GM19328 (cell line): ENCODE data around the gene HEPN1.

Experiments used
- ATAC-seq: cut with Tn5 transposase; IDR thresholded peaks from one replicate; pipeline ENCODE4 v1.9.1; 2021; ENCODE audit warnings: mild to moderate bottlenecking, moderate library complexity; ENCODE audit not compliant: unreplicated experiment

Gene HEPN1

DNA sequence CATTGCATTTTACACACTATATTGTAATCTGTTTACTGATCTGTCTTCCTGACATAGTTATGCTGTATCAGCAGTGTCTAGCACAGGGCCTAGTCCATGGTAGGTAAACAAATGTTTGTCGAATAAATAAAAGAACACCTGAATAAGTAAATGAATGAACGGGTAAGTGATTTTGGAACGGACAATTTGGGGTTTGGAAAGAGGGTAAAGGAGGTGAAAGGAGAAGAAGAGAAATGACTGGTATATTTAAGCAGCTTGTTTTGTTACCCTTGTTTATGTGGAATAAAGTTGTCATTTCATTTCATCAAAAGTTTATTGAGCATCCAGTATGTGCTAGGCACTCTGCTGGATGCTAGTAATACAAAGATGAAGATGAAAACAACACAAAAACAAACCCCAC lies at the start of gene HEPN1:
HEPN1 (plus strand) TSS at position 301 of the 400 bp plus-strand sequence.
- ATAC-seq, result no peak

DNA sequence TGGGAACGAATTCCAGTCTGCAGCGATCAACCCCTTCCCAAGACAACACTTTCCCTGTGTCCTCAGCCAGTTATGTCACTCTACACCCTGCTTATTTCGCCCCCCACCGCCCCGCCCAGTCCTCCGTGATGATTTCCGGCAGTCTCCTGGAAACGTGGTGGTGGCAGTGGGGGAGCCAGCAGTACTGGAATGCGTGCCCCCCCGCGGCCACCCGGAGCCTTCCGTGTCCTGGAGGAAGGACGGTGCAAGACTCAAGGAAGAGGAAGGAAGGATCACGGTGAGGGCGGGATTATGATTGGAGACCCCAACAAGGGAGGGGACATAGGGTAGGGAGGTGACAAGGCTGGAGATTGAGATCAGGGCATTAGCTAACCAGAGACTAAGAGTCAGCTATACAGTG lies 49.7 kb upstream of the HEPN1 start:
- ATAC-seq, result no peak

DNA sequence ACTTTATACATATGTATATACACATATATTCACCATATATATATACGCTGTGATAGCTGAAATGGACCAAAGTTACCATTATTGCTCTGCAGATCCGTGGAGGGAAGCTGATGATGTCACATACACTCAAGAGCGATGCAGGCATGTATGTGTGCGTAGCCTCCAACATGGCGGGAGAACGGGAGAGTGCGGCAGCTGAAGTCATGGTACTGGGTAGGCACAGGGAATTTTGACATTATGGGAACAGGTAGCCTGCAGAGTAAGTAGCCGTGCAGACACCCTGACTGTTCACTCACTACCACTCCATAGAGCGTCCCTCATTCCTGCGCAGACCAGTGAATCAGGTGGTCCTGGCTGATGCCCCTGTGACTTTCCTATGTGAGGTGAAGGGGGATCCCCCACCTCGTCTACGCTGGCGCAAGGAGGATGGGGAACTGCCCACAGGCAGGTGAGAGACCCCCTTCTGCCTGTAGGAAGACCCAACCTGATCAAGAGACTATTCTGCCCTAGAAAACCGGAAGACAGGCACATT lies 49.1 kb upstream of the HEPN1 start:
- ATAC-seq, result no peak

DNA sequence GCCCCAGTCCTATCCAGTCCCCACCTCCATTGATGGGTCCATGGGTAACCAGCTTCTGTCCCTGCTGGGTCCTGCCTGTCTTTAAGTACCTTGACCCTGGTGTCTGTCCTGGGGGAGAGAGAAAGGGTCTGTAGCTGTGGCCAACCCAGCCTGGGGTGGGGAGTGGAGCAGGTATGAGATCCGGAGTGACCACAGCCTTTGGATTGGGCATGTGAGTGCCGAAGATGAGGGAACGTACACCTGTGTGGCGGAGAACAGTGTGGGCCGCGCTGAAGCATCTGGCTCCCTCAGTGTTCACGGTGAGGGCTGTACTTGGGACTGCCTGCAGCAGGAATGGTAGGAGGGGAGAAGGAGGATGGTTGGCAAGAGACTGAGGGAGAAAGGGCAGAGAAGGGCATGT lies 48.6 kb upstream of the HEPN1 start:
- no peak for ATAC-seq

DNA sequence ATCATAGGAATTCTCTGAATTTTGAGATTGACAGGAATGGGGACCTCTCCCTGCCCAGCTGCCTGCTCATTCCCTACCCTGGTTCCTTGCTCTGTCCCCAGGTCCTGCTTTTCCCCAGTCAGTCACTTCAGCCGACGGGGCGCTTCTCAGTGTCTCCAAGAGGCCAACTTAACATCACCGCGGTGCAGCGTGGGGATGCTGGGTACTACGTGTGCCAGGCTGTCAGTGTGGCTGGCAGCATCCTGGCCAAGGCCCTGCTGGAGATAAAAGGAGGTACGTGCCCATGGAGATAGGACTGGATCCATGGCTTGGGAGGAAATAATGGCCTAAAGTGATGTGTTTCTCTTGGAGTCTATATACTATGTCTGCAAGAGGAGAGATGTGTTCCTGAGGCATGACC lies 46.8 kb upstream of the HEPN1 start:
- ATAC-seq, result no peak

DNA sequence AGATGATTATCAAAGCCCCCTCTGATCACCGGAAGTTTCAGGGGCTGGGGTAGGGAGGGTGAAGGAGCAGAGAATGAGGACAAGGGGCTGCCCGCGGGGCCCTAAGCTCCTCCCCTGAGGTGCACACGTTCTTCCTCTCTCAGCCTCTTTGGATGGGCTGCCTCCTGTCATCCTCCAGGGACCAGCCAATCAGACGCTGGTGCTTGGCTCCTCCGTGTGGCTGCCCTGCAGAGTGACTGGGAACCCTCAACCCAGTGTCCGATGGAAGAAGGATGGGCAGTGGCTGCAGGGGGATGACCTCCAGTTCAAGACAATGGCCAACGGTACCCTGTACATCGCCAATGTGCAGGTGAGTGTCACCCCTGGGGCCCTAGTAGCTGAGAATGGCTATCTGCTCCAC lies 46.3 kb upstream of the HEPN1 start:
- ATAC-seq, result no peak

DNA sequence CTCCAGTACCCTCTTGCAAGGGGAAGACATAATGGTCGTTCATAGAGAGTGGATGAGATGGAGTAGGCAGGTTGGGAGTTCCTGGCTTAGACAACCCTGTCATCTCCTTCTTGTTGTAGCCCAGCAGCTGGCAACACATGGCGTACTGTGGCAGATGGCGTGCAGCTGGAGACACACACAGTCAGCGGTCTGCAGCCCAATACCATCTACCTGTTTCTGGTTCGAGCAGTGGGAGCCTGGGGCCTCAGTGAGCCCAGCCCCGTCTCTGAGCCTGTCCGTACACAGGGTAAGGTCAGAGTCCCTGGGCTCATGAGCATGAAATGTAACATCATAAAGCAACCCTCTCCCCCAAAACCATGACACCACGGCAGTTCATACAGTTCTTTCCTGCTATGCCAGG lies 45.1 kb upstream of the HEPN1 start:
- no peak for ATAC-seq

DNA sequence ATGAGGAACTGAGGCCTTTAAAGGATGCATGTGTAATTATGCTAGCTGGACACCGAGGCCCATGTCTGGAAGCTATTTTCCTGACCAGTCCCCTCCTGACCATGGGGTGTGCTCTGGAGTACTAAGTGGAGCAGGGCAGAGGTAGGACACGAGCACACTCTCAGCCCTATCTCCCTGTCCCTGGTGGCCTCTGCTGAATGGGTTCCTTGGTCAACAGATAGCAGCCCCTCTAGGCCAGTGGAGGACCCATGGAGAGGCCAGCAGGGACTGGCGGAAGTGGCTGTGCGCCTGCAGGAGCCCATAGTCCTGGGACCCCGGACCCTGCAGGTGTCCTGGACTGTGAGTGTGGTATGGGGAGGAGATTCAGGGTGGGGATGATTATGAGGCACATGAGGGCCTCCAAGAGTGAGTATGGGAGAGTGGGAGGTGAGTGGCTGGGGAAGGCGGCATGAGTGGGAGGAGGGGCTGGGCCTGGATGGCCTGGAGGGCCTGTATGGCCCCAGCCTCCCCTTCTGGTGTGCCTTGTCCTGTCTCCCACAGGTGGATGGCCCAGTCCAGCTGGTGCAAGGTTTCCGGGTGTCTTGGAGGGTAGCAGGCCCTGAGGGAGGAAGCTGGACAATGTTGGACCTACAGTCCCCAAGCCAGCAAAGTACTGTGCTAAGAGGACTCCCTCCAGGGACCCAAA lies 44.3 kb upstream of the HEPN1 start:
- no peak for ATAC-seq

DNA sequence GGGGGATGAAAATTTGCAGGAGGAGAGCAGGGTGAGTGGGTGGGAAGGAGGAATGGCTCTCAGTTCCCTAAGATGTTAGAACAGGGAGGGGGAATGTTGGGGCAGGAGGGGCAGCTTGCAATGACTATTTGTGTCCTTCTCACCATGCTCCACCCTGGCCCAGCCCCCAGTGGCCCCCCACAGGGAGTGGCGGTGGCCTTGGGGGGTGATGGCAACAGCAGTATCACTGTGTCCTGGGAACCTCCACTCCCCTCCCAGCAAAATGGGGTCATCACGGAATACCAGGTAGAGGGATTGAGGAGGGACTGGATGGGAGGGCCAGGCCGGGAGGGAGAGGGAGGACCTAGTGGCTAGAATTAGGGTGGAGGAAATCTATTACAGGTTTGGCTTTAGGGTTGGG lies 43.6 kb upstream of the HEPN1 start:
- no peak for ATAC-seq

DNA sequence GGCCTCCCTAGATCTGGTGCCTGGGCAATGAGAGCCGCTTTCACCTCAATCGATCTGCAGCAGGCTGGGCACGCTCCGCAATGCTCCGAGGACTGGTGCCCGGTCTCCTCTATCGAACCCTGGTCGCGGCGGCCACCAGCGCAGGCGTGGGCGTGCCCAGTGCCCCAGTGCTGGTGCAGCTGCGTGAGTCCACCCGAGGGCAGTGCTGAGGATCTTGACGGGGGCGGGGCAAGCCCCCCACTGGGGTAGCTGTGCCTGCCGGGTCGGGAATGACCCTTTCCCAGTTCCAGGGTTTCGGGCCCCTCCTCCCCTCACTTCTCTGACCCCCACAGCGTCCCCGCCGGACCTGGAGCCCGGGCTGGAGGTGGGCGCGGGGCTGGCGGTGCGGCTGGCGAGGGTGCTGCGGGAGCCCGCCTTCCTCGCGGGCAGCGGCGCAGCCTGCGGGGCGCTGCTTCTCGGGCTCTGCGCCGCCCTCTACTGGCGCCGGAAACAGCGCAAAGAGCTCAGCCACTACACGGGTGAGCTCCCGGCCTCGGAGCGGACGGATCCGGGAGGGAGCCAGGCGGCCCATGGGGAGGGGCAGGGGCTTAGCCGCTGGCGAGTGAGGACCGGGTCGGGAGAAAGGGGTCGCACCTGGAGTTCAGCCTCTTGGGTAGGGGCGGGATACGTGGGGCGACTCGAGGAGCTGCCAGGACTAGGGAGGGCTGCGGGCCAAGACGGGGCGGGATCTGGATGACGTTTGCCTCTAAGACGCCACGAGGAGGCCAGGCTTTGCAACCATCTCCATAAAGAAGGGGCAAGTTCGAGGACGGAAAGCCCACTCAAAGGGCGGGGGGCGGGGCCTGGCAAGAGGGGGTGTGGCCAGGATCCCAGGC lies 42.9 kb upstream of the HEPN1 start:
- peak; percentile 90 for ATAC-seq

DNA sequence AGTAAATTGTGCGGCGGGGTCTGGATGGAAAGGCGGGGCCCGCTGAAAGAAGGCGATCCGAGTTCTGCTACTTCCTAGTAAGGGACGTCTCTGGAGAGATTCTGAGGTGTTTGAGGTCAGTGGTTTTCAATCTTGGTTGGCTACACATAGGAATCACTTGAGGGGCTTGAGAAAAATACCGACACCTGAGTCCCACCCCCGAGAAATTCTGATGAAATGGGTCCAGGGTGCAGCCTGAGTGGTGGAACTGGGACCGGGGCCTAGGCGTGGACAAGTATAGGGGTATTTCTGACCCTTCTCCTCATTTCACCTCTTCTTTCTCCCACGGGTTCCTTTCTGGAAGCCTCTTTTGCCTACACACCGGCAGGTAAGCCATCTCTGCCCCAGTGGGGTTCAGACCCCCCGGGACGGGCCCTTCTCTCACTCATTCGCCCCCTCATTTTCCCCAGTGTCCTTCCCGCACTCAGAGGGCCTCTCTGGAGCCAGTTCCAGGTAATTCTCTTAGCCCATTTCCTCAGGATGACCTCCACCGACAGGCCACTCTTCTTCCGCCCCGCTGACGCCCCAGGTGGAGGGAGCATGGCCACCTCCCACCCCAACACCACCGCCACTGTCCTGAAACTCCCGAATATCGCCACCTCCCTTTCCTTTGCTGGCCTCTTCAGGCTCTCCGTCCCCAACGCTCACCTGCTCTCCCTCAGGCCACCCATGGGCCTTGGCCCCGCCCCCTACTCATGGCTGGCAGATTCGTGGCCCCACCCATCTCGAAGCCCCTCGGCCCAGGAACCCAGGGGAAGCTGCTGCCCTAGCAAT lies 42.0 kb upstream of the HEPN1 start:
- no peak for ATAC-seq

DNA sequence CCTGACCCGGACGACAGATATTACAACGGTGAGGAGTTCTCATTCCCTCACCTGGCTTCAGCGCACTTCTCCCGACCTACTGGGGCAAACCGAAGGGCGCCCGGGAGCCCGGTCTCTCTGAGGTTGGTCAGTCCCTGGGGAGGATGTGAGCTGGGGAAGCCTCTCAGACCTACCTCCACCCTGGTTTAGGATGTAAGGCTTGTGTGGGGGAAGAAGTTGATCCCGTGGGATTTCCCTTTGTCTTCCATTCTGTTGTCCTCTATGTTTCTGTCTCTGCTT lies 41.5 kb upstream of the HEPN1 start:
- ATAC-seq, result no peak

DNA sequence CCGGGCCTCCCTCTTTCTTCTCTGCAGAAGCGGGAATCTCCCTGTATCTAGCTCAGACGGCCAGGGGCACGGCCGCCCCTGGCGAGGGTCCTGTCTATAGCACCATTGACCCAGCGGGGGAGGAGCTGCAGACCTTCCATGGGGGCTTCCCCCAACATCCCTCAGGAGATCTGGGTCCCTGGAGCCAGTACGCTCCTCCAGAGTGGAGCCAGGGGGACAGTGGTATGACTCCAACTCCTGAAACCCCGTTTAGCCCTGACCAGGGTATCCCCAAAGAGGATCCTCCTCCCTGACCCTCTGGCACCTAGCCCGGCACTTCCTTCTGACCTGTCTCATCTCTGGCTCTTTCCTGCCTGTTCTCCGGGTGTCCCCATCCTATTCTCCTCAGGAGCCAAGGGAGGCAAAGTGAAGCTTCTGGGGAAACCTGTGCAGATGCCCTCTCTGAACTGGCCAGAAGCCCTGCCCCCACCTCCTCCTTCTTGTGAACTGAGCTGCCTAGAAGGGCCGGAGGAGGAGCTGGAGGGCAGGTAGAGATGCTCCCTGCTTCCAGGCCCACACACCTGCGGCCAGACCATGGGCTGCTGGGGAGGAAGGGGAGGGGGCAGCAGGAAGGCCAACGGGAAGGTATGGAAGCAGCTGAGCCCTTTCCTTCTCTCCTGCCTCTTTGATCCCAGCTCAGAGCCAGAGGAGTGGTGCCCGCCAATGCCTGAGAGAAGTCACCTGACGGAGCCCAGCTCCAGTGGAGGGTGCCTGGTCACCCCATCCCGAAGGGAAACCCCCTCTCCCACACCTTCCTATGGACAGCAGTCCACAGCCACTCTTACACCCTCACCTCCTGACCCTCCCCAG lies 40.9 kb upstream of the HEPN1 start:
- ATAC-seq, result no peak

DNA sequence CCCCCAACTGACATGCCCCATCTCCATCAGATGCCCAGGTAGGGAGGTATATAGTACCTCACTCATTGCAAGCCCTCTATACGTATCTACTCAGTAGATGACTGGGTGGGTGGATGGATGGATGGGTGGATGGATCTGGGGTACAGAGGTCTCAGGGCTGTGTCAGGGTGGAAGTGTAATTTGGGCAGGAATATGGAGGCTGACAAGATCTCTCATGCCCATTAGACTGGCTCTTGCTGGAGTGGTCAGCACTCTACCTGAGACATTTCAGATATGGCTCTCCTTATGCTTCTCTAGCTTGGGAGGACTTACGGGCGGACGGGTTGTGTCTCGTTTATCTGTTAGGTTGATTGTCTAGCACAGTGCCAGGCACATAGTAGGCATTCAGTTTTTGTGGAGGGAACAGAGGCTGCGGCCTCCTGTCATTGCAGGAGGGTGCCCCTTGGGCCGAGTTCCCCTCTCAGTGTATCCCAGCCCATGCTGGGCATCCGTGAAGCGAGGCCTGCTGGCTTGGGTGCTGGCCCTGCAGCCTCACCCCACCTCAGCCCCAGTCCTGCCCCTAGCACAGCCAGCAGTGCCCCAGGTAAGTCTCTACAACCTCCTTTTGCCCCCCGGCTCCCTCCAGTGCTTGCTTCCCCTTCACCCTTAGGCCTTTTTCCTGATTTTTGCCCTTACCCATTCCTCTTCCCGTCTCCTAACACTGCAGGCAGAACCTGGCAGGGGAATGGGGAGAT lies 40.1 kb upstream of the HEPN1 start:
- ATAC-seq, result no peak

DNA sequence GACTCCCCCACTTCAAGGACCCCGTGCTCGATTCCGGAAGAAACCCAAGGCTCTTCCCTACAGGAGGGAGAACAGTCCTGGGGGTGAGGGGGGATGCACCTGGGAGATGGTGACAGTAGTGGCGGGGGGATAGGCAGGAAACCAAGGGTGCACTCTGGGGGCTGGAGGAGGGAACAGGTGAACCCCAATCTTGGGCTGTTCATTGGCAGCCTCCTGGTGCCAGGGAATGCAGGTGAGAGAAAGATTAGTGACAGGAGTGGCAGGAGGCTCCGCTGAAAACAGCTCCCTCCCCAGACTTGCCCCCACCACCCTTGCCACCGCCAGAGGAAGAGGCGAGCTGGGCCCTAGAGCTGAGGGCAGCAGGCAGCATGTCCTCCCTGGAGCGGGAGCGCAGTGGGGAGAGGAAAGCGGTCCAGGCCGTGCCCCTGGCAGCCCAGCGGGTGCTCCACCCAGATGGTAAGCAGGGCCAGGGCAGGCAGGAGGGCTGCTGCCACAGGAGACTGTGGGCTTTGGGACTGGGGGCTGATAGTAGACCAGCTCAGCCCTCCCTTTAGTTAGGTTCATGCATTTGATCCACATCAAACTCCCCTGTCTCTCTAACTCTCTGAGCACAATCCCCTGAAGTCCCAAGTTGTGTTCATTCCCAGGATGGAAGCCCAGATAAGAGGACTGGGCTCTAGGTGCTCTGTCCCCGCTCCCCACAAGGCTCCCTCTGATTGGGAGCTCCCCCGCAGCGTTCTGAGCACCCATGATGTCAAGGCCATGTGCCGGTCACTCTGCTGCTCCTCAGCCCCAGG lies 39.4 kb upstream of the HEPN1 start:
- ATAC-seq, result no peak

DNA sequence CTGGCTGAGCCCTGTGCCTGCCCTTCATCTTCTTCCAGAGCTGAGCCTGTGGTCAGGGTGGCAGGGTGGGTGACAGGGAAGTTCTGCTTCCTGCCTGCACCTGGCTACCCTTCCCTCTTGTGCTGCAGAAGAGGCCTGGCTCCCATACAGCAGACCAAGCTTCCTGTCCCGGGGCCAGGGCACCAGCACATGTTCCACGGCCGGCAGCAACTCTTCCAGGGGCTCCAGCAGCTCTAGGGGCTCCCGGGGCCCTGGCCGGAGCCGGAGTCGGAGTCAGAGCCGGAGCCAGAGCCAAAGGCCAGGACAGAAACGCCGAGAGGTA lies 38.8 kb upstream of the HEPN1 start:
- ATAC-seq, result no peak

DNA sequence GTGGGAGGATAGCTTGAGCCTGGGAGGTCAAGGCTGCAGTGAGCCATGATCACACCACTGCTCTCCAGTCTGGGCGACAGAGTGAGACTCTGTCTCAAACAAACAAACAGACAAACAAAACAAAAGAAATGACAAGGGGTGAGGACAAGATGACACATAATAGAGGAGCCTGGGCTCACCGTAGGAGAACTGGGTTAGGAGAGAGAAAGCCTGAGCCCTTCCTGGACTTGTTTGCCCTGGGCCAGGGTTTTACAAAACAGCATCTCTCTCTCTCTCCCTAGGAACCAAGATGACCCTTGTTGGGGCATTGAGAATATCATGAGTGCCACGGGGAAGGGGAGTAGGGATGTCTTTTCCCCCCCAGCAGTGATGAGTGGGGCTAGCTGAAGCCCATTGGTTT lies 38.1 kb upstream of the HEPN1 start:
- no peak for ATAC-seq

DNA sequence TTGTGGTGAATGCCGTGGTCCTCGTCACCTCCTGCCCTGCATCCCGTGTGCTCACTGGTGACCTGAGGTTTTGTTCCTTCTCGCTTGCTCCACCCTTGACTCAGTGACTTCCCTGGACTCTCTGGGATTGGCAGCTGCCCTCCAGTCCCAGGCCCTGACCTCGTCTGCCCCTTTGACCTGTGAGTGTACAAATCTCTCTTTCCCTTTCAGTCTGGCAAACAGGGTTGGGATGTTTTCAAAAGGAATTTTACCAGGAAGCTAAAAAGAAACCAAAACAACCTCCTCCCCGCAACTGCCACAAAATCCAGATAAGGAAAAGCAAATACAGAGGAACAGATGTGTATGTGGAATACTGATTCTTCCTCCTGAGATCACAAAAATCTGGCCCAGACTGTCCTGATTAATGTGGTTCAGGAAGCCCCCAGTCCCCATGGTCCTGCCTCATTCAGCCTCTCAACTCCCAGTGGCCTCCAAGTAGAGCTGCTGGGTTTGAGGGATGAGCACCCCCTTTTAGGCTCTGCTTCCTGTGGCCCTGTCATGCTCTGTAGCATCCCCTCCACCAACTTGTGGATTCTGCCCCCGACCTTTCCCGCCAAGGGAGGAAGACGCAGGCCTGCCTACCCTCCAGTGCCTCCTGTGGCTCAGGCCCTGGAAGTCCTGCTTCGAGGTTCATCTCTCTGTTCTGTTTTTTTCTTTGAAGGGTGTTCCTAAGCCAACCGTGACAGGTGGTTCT lies 36.5 kb upstream of the HEPN1 start:
- no peak for ATAC-seq

DNA sequence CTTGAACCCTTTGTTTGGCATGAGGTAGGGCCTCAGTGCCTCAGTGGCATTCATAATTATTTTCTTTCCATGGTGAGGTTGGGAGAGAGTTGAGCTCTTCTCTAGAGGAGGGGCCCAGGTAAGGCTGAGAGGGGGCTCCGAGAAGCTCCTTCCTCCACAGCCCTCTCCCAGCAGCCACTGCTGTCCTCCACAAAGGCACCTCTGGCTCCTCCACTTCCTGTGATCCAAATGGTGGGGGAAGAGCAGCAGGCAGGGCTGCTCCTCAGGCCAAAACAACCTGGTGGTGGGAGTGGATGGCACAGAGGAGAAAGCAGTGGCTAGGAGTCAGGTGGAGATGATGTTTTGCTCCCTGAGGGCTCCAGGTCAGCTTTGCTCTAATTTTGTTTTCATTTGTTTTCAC lies 34.7 kb upstream of the HEPN1 start:
- ATAC-seq, result no peak
